ENCODE measurements around the gene RELN.
"Not testable (repeated sequence)": the region's sequence is repeated elsewhere in the genome, so short reads cannot be mapped to it uniquely, and the experiment has no call there.

RELN gene

GRCh38 chr7:103791894-103792293 lies 197.6 kb downstream of the RELN start:
- POLR2A ChIA-PET, result no interaction called here
- TF ChIP-seq CTCF (IDR thresholded peaks at IDR 0.05; ENCODE audit: control extremely low read depth, extremely low read depth, low read depth, missing control alignments), result no peak
- CTCF ChIA-PET, result no interaction called here
- DNase-seq (ENCODE audit: extremely low spot score), result no peak

DNA sequence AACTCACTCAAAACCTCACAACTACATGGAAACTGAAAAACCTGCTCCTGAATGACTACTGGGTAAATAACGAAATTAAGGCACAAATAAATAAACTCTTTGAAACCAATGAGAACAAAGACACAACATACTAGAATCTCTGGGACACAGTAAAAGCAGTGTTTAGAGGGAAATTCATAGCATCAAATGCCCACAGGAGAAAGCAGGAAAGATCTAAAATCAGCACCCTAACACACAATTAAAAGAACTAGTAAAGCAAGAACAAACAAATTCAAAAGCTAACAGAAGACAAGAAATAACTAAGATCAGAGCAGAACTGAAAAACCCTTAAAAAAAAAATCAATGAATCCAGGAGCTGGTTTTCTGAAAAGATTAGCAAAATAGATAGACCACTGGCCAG lies 202.4 kb downstream of the RELN start:
- POLR2A ChIA-PET; CTCF ChIA-PET; DNase-seq (ENCODE audit: extremely low spot score): not testable (repeated sequence)

DNA sequence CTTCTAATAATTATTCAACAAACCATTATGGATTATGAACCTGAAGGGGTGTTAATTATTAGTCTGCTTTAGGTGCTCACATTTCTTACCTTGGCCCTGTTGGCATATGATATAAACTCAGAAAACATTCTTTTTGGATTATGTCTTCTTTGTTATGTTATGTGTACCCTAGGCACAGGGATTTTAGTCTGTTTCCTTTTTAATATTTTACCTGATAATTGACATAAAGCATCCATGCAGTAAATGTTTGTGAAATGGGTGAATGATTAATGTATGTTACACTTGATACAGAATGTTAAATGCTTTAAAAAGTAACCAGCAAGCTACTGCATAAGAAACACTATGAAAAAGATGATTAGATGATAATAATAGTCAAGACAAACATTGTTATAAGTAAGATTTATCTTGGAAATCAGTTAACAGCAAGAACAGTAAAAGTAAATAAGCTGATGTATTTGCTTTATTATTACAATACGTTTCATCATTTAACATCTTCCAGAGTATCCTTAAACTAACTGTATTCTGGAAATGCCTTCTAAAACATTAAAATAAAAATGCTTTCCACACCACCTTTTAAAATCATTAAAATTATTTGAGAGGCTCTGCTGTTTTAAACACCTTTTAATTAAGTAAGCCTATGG lies 204.7 kb downstream of the RELN start:
- TF ChIP-seq CTCF (IDR thresholded peaks at IDR 0.05; ENCODE audit: control extremely low read depth, extremely low read depth, low read depth, missing control alignments), result no peak
- no peak for DNase-seq (ENCODE audit: extremely low spot score)
- POLR2A ChIA-PET, result no interaction called here
- CTCF ChIA-PET, result no interaction called here

GRCh38 chr7:103781409-103781808 lies 208.0 kb downstream of the RELN start:
- CTCF ChIA-PET, result no interaction called here
- POLR2A ChIA-PET, result no interaction called here

GRCh38 chr7:103780561-103780960 lies 208.9 kb downstream of the RELN start:
- CTCF ChIA-PET; POLR2A ChIA-PET; DNase-seq (ENCODE audit: extremely low spot score): not testable (repeated sequence)

More at GRCh38 chr7:103781409-103781808, 208.0 kb downstream of the RELN start:
- TF ChIP-seq CTCF (IDR thresholded peaks at IDR 0.05; ENCODE audit: control extremely low read depth, extremely low read depth, low read depth, missing control alignments), result no peak
- no peak for DNase-seq (ENCODE audit: extremely low spot score)

GRCh38 chr7:103777440-103777839 lies 212.0 kb downstream of the RELN start:
- DNase-seq (ENCODE audit: extremely low spot score), result no peak
- no peak for TF ChIP-seq CTCF (IDR thresholded peaks at IDR 0.05; ENCODE audit: control extremely low read depth, extremely low read depth, low read depth, missing control alignments)
- CTCF ChIA-PET, result no interaction called here
- POLR2A ChIA-PET, result no interaction called here

GRCh38 chr7:103773726-103774125 lies 215.7 kb downstream of the RELN start:
- ChIA-PET CTCF (interaction anchor here (0.8 kb wide), 1 partner anchor 56 kb away, joined by 3 read pairs; no protein-coding TSS in a partner anchor), POLR2A (no interaction called here)
- no peak for TF ChIP-seq CTCF (IDR thresholded peaks at IDR 0.05; ENCODE audit: control extremely low read depth, extremely low read depth, low read depth, missing control alignments)
- DNase-seq (ENCODE audit: extremely low spot score), result no peak

GRCh38 chr7:103772171-103772773 lies 217.2 kb downstream of the RELN start:
- CTCF ChIA-PET, result no interaction called here
- TF ChIP-seq CTCF (IDR thresholded peaks at IDR 0.05; ENCODE audit: control extremely low read depth, extremely low read depth, low read depth, missing control alignments), result no peak
- no peak for DNase-seq (ENCODE audit: extremely low spot score)
- POLR2A ChIA-PET, result no interaction called here
